Measurements from ENCODE around the gene RPUSD2.

DNA sequence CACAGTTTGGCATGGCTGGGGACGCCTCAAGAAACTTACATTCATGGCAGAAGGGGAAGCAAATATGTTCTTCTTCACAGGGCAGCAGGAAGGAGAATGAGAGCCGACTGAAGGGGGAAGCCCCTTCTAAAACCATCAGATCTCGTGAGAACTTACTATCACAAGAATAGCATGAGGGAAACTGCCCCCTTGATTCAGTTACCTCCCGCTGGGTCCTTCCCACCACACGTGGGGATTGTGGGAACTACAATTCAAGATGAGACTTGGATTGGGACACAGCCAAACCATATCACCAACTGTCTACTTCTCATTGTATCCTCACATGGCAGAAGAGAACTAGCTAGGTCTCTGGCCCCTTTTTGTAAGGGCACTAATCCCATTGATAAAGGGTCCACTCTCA, 34.7 kb upstream of the RPUSD2 start:
- no peak for TF ChIP-seq EZH2 (IDR thresholded peaks at IDR 0.05)
- no peak for TF ChIP-seq POLR2AphosphoS5 (IDR thresholded peaks at IDR 0.05; ENCODE audit: borderline replicate concordance, low read depth, low read length)
- no peak for TF ChIP-seq FOXP2 (optimal IDR thresholded peaks at IDR 0.05; ENCODE audit: control extremely low read depth, extremely low read length, insufficient read depth)

All from SK-N-MC (cell line).